C4-2B (cell line): ENCODE data around the gene VN1R5.
"Not testable (repeated sequence)": the region's sequence is repeated elsewhere in the genome, so short reads cannot be mapped to it uniquely, and the experiment has no call there.

Experiments used
- H3K27ac ChIP-seq: fragments of 450-650 bp; 2 replicates; pipeline ENCODE4 v1.5.1; 2017
- CTCF ChIP-seq: fragments of 450-650 bp; conservative IDR thresholded peaks from 2 replicates; pipeline ENCODE4 v1.5.1; 2017; ENCODE audit warnings: mild to moderate bottlenecking
- ZFX ChIP-seq: fragments of 450-650 bp; IDR thresholded peaks from 2 replicates; pipeline ENCODE4 v1.6.1; 2017

Gene VN1R5

DNA sequence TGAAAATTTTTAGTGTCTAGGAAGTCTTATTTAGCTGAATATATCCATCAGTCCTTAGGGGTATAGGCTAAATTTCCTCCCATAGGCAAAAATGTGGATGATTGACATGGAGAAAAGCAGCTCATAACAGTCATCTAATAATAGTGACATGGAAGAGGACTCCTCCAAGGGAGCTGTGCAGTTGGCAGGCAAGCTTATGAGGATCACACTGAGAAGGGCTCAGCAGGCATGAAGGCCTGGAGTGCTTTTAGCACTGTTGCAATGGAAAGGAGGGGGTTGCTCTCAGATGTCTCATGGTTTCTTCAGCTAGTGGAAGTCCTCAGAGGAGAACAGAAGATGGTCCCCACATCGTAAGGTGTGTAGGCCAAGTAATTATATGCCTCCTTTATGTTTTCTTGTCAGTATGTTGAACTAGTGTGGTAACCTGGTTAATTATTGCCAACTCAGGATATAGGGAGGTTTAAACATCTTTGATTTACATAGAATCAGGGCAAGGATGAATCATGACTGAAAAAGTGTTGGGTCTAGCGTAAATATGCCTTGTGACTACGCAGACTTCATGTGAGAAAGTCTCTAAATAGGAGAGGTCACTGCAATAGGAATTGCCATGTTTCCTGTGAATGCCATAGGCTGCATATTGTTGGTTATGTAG is 18.9 kb downstream of the VN1R5 start:
- H3K27ac ChIP-seq = no peak overlapping the region
- no peak for TF ChIP-seq CTCF
- TF ChIP-seq ZFX = no peak

- no peak for TF ChIP-seq CTCF
- TF ChIP-seq ZFX = no peak
- H3K27ac ChIP-seq = no peak overlapping the region
Measured at GRCh38 chr1:247277191-247277590, 21.3 kb downstream of the VN1R5 start.

DNA sequence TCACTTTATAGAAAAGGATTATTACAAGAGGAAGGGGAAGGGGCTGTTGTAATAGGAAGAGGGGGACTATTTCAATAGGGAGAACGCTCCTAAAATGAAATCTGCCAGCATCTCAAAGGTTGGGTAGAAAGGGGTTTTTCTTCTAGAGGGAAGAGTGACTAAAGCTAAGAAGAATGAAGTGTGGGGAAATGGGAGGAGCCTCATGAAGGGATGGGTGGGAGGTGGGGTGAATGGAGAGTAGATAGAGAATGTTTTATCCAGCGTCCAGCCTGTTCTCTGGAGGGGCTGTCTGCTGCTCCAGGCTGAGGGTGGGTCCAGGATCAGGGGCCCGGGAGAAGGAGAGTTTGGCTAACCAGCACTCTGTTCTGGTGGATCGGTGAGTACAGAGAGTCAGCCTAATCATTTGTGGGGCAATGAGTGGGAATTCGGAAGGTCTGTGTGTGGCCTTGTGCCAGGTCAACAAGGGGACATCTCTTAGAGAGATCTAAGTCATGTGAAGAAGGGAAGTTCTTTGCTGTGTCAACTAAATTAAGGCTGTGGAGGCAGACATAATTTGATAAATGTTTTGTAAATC is 25.2 kb downstream of the VN1R5 start:
- H3K27ac ChIP-seq = no peak overlapping the region

DNA sequence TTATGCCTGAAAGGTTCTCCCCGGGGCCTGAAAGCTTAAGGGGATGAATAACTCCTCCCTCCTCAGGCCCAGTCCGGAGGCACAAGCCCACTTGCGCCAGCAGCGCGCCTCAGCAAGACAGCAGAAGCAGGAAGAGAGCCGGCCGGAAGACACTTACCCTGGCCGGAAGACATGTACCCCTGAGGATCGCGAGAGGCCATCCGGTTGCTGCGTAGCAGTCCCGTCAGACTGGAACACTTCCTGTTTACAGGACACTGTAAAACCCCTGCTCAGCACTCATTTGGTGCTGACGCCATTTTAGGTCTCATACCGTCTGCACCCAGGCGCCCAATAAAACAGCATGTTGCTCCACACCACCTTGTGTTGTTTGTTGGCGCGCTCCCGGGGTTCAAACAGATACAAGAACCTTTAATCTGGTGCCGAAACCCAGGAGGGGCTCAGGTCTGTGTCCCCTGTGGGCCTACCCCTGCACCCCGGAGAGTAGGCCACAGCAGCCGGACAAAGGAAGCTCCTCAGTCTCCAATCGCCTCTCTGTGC is 30.3 kb downstream of the VN1R5 start:
- no peak for TF ChIP-seq ZFX
- TF ChIP-seq CTCF = no peak

More for the DNA sequence above, 25.2 kb downstream of the VN1R5 start:
- TF ChIP-seq ZFX (no peak), CTCF (no peak)

DNA sequence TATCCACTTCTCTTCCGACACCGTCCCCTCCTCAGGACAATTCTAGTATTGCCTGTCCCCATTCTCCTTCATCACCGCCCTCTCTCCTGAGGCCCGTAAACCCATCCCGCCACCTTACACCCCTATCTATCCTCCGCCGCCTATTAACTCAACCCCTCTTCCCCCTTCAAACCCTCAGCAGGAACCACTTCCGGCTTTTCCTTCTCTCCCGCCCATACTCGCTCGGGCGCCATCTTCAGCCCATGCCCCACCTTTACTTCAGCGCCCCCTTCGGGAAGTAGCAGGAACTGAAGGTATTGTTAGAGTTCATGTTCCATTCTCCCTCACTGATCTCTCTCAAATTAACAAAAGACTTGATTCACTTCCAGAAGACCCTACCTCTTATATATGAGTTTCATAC is 31.6 kb downstream of the VN1R5 start:
- H3K27ac ChIP-seq = no peak overlapping the region
- no peak; the same call in 1 of the 2 replicates for TF ChIP-seq CTCF
- TF ChIP-seq ZFX = no peak

More for the DNA sequence above, 30.3 kb downstream of the VN1R5 start:
- no peak overlapping the region for H3K27ac ChIP-seq

DNA sequence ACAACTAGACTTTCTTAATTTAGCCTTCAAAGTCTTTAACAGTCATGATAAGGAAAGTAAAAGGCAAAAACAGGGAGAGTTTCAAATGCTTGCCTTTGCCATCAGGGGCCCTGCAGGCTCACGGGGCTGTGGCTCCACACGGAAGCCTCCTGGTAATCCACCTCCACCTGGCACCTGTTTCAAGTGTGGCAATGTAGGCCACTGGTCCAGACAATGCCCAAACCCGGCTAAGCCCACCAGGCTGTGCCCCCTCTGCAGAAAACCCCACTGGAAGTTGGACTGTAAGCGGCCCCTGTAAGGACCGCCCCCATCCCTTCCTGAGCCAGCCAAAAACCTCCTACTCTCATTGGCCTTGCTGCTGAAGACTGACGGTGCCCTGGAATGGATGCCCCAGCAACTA is 32.5 kb downstream of the VN1R5 start:
- TF ChIP-seq ZFX (no peak), CTCF (no peak)
- no peak overlapping the region for H3K27ac ChIP-seq

- not testable (repeated sequence) for H3K27ac ChIP-seq
Measured at GRCh38 chr1:247289274-247289892, 33.5 kb downstream of the VN1R5 start.
